ENCODE results near the gene KIAA0319L.

KIAA0319L gene

GRCh38 chr1:35580949-35581388, 23.8 kb upstream of the KIAA0319L start:
- DNase-seq, result no peak

- peak; percentile 63 for DNase-seq
Observed at GRCh38 chr1:35577071-35577998, 20.1 kb upstream of the KIAA0319L start.

- peak; percentile 18 for DNase-seq
Observed at GRCh38 chr1:35576766-35577070, 19.5 kb upstream of the KIAA0319L start.

GRCh38 chr1:35576061-35576765, 19.0 kb upstream of the KIAA0319L start:
- DNase-seq, result peak; percentile 22

GRCh38 chr1:35575416-35575958, 18.3 kb upstream of the KIAA0319L start:
- peak; percentile 36 for DNase-seq

- DNase-seq, result peak; percentile 46
Observed at GRCh38 chr1:35574655-35575415, 17.6 kb upstream of the KIAA0319L start.

GRCh38 chr1:35574125-35574654, 17.0 kb upstream of the KIAA0319L start:
- DNase-seq, result peak; percentile 49

GRCh38 chr1:35573198-35574124, 16.3 kb upstream of the KIAA0319L start, which contains the start of gene TFAP2E:
TFAP2E (plus strand) TSS chr1:35573314; CDS start chr1:35573578, 264 bp downstream.
- peak; percentile 81 for DNase-seq

GRCh38 chr1:35572296-35572695, 15.1 kb upstream of the KIAA0319L start:
- DNase-seq, result no peak

GRCh38 chr1:35571263-35571662, 14.1 kb upstream of the KIAA0319L start:
- no peak for DNase-seq

GRCh38 chr1:35570589-35571137, 13.5 kb upstream of the KIAA0319L start:
- no peak for DNase-seq

- no peak for DNase-seq
Observed at GRCh38 chr1:35569936-35570335, 12.7 kb upstream of the KIAA0319L start.

- peak; percentile 92 for DNase-seq
Observed at GRCh38 chr1:35568975-35569395, 11.8 kb upstream of the KIAA0319L start.

GRCh38 chr1:35567947-35568558, 10.8 kb upstream of the KIAA0319L start:
- DNase-seq, result no peak

- no peak for DNase-seq
Observed at GRCh38 chr1:35565742-35566133, 8.5 kb upstream of the KIAA0319L start.

- DNase-seq, result no peak
Observed at GRCh38 chr1:35564884-35565741, 7.9 kb upstream of the KIAA0319L start.

GRCh38 chr1:35564037-35564883, 7.1 kb upstream of the KIAA0319L start:
- peak; percentile 57 for DNase-seq

- DNase-seq, result no peak
Observed at GRCh38 chr1:35563166-35563565, 6.0 kb upstream of the KIAA0319L start.
